ENCODE measurements around the gene ZNF337.
"Not testable (repeated sequence)": the region's sequence is repeated elsewhere in the genome, so short reads cannot be mapped to it uniquely, and the experiment has no call there.

ZNF337 gene

DNA sequence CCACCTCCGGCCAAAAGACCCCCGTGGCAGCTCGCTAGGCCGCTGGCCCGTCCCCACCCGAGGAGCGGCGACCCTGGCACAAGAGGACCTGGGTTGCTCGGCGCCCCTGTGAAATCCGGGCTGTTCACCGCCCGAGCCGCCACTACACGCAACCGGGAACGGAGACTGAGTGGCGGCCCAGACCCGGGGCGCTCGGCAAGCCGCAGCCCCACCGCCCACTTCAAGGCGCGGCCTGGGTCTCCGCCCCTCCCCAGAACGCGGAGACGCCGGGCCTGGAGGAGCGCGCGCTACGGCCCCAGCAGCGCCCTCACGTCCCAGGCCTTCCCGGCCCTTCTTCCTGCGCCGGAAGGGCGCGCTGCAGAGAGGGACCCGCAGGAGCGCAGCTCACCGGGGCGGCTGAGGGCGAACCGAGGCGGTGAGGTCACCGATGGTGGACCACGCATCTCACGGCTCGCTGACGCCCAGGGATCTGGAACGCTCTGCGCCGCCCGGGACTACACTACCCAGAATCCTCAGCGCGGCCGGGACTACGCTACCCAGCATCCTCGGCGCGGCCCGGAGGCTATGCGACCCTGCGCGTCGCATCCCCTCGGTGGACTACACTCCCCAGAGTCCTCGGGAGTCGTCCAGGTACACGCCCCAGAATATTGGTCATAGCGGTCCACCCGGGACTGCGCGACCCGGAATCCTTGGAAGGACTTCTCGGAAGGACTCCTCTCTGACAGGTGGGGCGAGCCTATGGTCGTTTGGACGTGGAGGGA lies at the start of gene ZNF337:
Gene ZNF337 (minus strand): TSS at position 483 of the 761 bp plus-strand sequence. CDS start 10,436 bp downstream, outside the sequence.
- DNase-seq = peak; percentile 92

GRCh38 chr20:25745738-25746137 lies 49.1 kb upstream of the ZNF337 start:
- no peak for DNase-seq

- no peak for DNase-seq
Measured at GRCh38 chr20:25745100-25745499, 48.4 kb upstream of the ZNF337 start.

DNA sequence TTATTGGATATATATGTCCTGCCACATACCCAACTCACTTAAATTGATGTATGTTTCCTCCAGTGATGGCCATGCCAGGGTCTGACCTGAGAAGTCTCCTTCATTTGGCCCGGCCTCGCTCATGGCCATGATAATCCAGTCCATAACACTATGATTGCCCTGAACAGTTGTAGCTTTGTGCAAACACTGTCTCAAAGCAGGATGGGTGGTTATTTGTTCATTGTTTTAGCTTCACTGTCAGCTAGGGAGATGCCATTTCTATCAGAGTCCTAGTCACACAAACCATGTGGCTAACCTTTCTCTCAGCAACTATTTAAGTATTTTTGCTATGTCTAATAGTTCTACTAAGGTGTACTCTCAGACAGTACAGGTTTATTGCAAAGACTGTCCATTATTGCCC lies 47.6 kb upstream of the ZNF337 start:
- DNase-seq = no peak

- DNase-seq = no peak
Measured at GRCh38 chr20:25741088-25741487, 44.4 kb upstream of the ZNF337 start.

GRCh38 chr20:25739615-25740320 lies 43.1 kb upstream of the ZNF337 start:
- DNase-seq = no peak

DNA sequence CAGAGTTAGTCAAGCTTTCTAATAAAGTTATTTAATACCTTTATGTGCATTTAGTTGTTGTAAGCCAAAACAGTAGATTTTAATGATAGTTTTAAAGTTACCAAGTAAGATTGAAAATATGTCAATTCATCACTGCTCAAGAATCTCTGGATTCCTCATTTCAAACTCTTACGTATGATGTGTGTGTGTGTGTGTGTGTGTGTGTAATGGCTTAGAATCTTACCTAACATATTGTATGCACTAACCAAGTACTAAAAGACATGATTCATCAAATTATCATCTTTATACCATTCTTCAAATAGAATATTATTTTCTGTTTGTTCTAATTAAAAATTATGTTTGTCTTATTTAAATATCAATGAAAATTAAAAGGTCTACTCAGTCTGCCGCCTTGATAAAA lies 41.5 kb upstream of the ZNF337 start:
- DNase-seq = no peak

GRCh38 chr20:25733903-25734302 lies 37.2 kb upstream of the ZNF337 start:
- no peak for DNase-seq

DNA sequence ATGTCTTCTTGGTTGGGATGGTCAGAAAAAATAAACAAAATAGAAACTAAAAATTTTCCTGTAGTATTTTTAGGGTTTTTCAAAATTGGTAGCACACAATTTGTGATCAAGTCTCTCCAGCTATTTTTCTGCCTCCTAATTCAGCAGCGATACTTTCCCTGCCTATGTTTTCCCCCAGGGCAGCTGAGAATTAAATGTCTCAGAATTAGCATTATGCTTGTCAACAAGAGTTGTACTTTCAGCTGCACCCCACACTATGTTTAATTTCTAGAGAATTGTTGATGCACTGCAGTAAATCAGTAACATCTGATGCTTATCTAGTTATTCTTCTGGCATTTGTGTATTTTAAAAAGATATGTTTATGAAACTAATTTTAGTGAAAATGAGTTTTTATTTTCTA lies 34.2 kb upstream of the ZNF337 start:
- DNase-seq = no peak

DNA sequence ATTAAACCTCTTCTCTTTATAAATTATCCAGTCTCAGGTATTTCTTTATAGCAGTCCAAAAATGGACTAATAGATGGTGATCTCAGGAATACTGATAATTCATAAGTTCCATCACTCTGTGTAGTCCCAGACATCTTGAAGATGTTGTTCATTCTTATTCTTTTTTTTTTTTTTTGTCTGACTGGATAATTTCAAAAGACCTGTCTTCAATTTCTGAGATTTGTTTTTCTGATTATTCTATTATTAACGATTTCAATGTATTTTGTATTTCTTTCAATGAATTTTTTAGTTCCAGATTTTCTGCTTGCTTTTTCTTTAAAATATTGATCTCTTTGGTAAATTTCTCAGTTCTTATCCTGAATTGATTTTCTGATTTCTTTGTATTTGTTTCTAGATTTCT lies 29.7 kb upstream of the ZNF337 start:
- DNase-seq = no peak

DNA sequence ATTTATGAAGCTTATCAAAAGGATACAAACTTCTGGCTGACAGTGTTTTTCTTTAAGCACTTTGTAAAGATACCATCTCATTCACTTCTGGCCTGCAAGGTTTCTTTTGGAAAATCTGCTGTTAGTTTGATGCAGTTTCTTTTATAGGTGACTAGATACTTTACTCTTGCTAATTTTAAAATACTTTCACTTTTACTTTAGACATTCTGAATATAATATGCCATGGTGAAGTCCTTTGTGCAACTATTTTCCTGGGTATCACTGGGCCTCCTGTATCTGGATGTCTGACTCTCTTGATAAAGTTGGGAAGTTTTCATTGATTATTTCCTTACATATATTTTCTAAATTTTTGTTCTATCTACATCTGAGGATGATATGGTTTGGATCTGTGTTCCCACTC lies 29.0 kb upstream of the ZNF337 start:
- no peak for DNase-seq

DNA sequence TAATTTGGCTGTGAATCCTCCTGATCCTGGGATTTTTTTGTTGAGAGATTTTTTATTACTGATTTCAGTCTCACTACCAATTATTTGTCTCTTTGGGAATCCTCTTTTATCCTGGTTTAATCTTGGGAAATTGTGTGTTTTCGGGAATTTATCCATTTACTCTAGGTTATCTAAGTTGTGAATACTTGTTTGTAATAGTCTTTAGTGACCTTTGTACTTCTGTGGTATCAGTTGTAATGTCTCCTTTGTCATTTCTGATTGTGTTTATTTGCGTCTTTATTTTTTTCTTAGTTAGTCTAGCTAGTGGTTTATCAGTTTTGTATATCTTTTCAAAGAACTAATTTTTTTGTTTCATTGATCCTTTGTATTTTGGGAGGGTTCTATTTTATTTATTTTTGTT lies 27.3 kb upstream of the ZNF337 start:
- DNase-seq = no peak

DNA sequence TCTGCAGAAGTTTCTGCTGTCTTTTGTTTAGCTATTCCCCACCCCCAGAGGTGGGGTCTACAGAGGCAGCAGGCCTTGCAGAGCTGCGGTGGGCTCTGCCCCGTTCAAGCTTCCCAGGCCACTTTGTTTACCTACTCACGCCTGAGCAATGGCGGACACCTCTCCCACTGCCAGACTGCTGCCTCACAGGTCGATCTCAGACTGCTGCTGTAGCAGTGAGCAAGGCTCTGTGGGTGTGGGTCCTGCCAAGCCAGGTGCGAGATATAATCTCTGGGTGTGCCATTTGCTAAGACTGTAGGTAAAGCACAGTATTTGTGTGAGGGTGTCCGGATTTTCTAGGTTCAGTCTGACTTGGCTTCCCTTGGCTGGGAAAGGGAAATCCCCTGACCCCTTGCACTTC lies 23.6 kb upstream of the ZNF337 start:
- no peak for DNase-seq

- DNase-seq = peak; percentile 28
Measured at GRCh38 chr20:25718896-25719809, 22.5 kb upstream of the ZNF337 start.

GRCh38 chr20:25707695-25708094 lies 11.0 kb upstream of the ZNF337 start:
- DNase-seq = no peak

DNA sequence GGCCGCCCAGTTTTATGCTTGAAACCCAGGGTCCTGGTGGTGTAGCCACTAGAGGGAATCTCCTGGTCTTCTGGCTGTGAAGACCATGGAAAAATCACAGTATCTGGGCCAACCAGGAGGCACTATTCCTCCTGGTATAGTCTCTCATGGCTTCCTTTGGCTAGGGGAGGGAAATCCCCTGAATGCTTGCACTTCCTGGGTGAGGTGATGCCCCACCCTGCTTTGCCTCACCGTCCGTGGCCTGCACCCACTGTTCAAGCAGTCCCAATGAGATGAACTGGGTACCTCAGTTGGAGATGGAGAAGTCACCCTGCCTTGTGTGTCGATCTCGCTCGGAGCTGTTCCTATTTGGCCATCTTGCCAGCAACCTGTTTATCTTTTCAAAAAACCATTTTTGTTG lies 10.1 kb upstream of the ZNF337 start:
- DNase-seq = no peak

DNA sequence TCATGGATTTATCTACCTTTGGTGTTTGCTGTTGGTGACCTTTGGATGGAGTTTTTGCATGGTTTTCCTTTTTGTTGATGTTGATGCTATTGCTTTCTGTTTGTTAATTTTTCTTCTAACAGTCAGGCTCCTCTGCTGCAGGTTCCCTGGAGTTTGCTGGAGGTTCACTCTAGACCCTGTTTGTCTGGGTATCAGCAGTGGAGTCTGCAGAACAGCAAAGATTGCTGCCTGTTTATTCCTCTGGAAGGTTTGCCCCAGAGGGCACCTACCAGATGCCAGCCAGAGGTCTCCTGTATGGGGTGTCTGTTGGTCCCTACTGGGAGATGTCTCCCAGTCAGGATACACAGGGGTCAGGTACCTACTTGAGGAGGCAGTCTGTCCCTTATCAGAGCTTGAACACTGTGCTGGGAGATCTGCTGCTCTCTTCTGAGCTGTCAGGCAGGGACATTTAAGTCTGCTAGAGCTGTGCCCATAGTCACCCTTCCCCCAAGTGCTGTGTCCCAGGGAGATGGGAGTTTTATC lies 9.2 kb upstream of the ZNF337 start:
- no peak for DNase-seq

GRCh38 chr20:25704303-25704702 lies 7.7 kb upstream of the ZNF337 start:
- not testable (repeated sequence) for DNase-seq

DNA sequence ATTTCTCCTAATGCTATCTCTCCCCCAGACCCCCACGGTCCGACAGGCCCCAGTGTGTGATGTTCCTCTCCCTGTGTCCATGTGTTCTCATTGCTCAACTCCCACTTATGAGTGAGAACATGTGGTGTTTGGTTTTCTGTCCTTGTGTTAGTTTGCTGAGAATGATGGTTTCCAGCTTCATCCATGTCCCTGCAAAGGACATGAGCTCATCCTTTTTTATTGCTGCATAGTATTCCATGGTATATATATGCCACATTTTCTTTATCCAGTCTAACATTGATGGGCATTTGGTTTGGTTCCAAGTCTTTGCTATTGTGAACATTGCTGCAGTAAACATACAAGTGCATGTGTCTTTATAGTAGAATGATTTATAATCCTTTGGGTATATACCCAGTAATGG lies 4.2 kb upstream of the ZNF337 start:
- not testable (repeated sequence) for DNase-seq

- no peak for DNase-seq
Measured at GRCh38 chr20:25699914-25700313, 3.3 kb upstream of the ZNF337 start.

- DNase-seq = no peak
Measured at GRCh38 chr20:25697132-25697446, 436 bp upstream of the ZNF337 start.

DNA sequence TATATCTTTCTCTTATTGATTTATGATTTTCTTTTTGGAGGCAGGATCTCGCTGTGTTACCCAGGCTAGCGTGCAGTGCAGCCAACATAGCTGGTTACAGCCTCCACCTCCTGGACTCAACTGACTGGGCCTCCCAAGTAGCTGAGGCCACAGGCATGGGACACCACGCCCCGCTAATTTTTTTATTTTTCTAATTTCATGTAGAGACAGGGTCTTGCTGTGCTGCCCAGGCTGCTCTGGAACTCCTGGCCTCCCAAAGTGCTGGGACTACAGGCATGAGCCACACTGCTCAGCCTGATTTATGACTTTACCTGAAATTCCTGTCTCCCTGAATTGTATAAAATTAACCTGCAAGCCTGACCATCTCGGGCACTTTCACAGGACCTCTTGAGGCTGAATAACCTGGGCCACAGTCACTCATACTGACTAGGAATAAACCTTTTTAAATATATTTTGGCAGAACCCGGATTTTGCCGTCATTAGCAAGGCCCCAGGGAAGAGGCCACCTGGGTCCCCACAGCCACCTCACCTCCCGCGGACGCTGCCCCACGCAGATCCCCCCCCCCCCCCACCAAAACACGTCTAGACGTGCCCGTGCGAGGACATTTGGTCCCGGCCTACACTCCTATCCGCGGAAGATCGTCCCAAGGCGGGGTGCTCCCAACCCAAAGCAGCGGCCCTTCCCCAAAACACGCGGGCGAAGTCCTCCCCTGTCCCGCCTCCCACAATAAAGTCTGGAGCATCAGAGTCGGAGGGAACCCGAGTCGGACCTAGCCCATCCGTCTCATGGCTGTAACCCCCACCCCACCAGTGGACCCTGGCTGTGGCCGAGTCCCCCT lies 902 bp downstream of the ZNF337 start:
- no peak for DNase-seq

Measured in NCI-H1436 (cell line).